ENCODE measurements around the gene COMMD3. TPM values are rescaled to one million over a fixed set of nuclear protein-coding genes. Genes with fewer than 3 reads are reported as not detected.

COMMD3 gene
- total and polyA plus RNA-seq, 2 experiments from 2014 or later: 26.4 to 104 TPM

GRCh38 chr10:22368402-22368801 is 52.2 kb downstream of the COMMD3 start:
- DNase-seq: no peak
- H3K4me2 ChIP-seq (ENCODE audit: unreplicated experiment): no peak overlapping the region
- no peaks in the 10 kb centered on the region for H3K27me3 ChIP-seq (replicated peaks; ENCODE audit: insufficient read depth)
- H4K20me1 ChIP-seq (ENCODE audit: insufficient read depth): no peaks in the 10 kb centered on the region
- no peak overlapping the region for H2AFZ ChIP-seq
- H3K9ac ChIP-seq: no peak overlapping the region
- no peaks in the 10 kb centered on the region for H3K36me3 ChIP-seq (ENCODE audit: low read depth)
- no peaks in the 10 kb centered on the region for H3K9me2 ChIP-seq (ENCODE audit: insufficient read depth)
- H3K4me3 ChIP-seq: no peak overlapping the region
- no peaks in the 10 kb centered on the region for H3F3A ChIP-seq (ENCODE audit: insufficient read depth)
- 91% methylated on average over 4 of the region's 4 CpGs for WGBS, 2 experiments (ENCODE audit: low coverage in 1 of 2, low lambda C conversion rate in 2 of 2, missing lambda C conversion rate in 2 of 2)
- no peaks in the 10 kb centered on the region for H3K4me1 ChIP-seq (ENCODE audit: insufficient read depth)
- H3K9me3 ChIP-seq (ENCODE audit: low read depth): no peaks in the 10 kb centered on the region
- H3K27ac ChIP-seq: no peak overlapping the region
- no peaks in the 10 kb centered on the region for H3K79me2 ChIP-seq (ENCODE audit: insufficient read depth)
- in situ Hi-C loops (cut with MboI): no loop called here
- TF ChIP-seq EZH2 (IDR thresholded peaks at IDR 0.05; ENCODE audit: insufficient read depth, poor library complexity, severe bottlenecking) (no peak), EZH2phosphoT487 (IDR thresholded peaks at IDR 0.05; ENCODE audit: insufficient read depth, low read depth) (no peak)

DNA sequence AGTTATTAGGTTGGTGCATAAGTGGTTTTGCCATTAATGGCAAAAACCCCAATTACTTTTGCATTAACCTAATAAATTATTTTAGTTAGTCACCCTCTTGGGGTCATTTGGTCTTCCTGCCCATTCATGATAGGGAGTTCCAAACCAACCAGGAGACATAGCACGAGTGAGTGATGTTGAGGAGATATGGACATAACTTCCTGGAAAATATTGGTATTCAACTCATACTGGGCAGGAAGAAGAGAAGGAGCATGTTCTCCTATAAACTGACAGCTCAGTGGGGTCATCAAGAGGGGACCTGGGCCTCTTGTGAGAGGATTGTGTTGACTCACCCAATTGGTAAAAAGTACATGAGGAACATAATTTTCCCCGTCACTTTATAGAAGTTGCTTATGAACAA is 52.8 kb downstream of the COMMD3 start:
- no peaks in the 10 kb centered on the region for H3K36me3 ChIP-seq (ENCODE audit: low read depth)
- no peaks in the 10 kb centered on the region for H3K9me3 ChIP-seq (ENCODE audit: low read depth)
- no peak overlapping the region for H2AFZ ChIP-seq
- H3K27me3 ChIP-seq (replicated peaks; ENCODE audit: insufficient read depth): no peaks in the 10 kb centered on the region
- no peaks in the 10 kb centered on the region for H3F3A ChIP-seq (ENCODE audit: insufficient read depth)
- no peak for TF ChIP-seq EZH2 (IDR thresholded peaks at IDR 0.05; ENCODE audit: insufficient read depth, poor library complexity, severe bottlenecking)
- no peak for TF ChIP-seq EZH2phosphoT487 (IDR thresholded peaks at IDR 0.05; ENCODE audit: insufficient read depth, low read depth)
- H4K20me1 ChIP-seq (ENCODE audit: insufficient read depth): no peaks in the 10 kb centered on the region
- in situ Hi-C loops (cut with MboI): no loop called here
- H3K4me2 ChIP-seq (ENCODE audit: unreplicated experiment): no peak overlapping the region
- no peak overlapping the region for H3K4me3 ChIP-seq
- DNase-seq: no peak
- no peaks in the 10 kb centered on the region for H3K4me1 ChIP-seq (ENCODE audit: insufficient read depth)
- H3K9ac ChIP-seq: no peak overlapping the region
- no peaks in the 10 kb centered on the region for H3K79me2 ChIP-seq (ENCODE audit: insufficient read depth)
- H3K27ac ChIP-seq: no peak overlapping the region
- WGBS, 2 experiments (ENCODE audit: low coverage in 1 of 2, low lambda C conversion rate in 2 of 2, missing lambda C conversion rate in 2 of 2): 65 to 79% methylated on average over 2 of the region's 2 CpGs
- no peaks in the 10 kb centered on the region for H3K9me2 ChIP-seq (ENCODE audit: insufficient read depth)

GRCh38 chr10:22369434-22370072 is 53.4 kb downstream of the COMMD3 start:
- H2AFZ ChIP-seq: no peak overlapping the region
- no peaks in the 10 kb centered on the region for H3F3A ChIP-seq (ENCODE audit: insufficient read depth)
- TF ChIP-seq EZH2phosphoT487 (IDR thresholded peaks at IDR 0.05; ENCODE audit: insufficient read depth, low read depth): no peak
- no peak for TF ChIP-seq EZH2 (IDR thresholded peaks at IDR 0.05; ENCODE audit: insufficient read depth, poor library complexity, severe bottlenecking)
- H3K4me3 ChIP-seq: no peak overlapping the region
- H3K27me3 ChIP-seq (replicated peaks; ENCODE audit: insufficient read depth): no peaks in the 10 kb centered on the region
- 79 to 81% methylated on average over 5 of the region's 5 CpGs for WGBS, 2 experiments (ENCODE audit: low coverage in 1 of 2, low lambda C conversion rate in 2 of 2, missing lambda C conversion rate in 2 of 2)
- H3K36me3 ChIP-seq (ENCODE audit: low read depth): no peaks in the 10 kb centered on the region
- H3K9ac ChIP-seq: no peak overlapping the region
- no peaks in the 10 kb centered on the region for H3K4me1 ChIP-seq (ENCODE audit: insufficient read depth)
- in situ Hi-C loops (cut with MboI): no loop called here
- no peak overlapping the region for H3K27ac ChIP-seq
- H3K9me3 ChIP-seq (ENCODE audit: low read depth): no peaks in the 10 kb centered on the region
- no peaks in the 10 kb centered on the region for H3K9me2 ChIP-seq (ENCODE audit: insufficient read depth)
- peak; percentile 29 for DNase-seq
- H3K4me2 ChIP-seq (ENCODE audit: unreplicated experiment): no peak overlapping the region
- no peaks in the 10 kb centered on the region for H3K79me2 ChIP-seq (ENCODE audit: insufficient read depth)
- no peaks in the 10 kb centered on the region for H4K20me1 ChIP-seq (ENCODE audit: insufficient read depth)

Small RNAs within 50 kb of the gene (small RNA-seq; reads per million reads assigned to genes)
- not detected for gene AL158211.3 (ENCODE audit: low read depth, low replicate concordance)

Other genes starting within 250 kb of the COMMD3 start
- not detected in 2 replicates for gene EBLN1, start 98.4 kb upstream of the COMMD3 start, total RNA-seq (2014; rRNA removed; shearing (Covaris generic))
- gene EBLN1, start 98.4 kb upstream of the COMMD3 start, polyA plus RNA-seq (2016; fragmentation: Nextera tagmentation; extraction: Ambion mirVana): not detected in 2 replicates
- gene BMI1, start 4.7 kb downstream of the COMMD3 start, total RNA-seq (2014; rRNA removed; shearing (Covaris generic)): 66.0 and 77.1 TPM in 2 replicates
- gene BMI1, start 4.7 kb downstream of the COMMD3 start, polyA plus RNA-seq (2016; fragmentation: Nextera tagmentation; extraction: Ambion mirVana): 37.6 and 38.0 TPM in 2 replicates
- not detected in 2 replicates for gene SPAG6, start 29.1 kb downstream of the COMMD3 start, total RNA-seq (2014; rRNA removed; shearing (Covaris generic))
- gene SPAG6, start 29.1 kb downstream of the COMMD3 start, polyA plus RNA-seq (2016; fragmentation: Nextera tagmentation; extraction: Ambion mirVana): not detected in 2 replicates

Data from GM23248 (cell line).